Measurements from ENCODE around the gene LETMD1.

DNA sequence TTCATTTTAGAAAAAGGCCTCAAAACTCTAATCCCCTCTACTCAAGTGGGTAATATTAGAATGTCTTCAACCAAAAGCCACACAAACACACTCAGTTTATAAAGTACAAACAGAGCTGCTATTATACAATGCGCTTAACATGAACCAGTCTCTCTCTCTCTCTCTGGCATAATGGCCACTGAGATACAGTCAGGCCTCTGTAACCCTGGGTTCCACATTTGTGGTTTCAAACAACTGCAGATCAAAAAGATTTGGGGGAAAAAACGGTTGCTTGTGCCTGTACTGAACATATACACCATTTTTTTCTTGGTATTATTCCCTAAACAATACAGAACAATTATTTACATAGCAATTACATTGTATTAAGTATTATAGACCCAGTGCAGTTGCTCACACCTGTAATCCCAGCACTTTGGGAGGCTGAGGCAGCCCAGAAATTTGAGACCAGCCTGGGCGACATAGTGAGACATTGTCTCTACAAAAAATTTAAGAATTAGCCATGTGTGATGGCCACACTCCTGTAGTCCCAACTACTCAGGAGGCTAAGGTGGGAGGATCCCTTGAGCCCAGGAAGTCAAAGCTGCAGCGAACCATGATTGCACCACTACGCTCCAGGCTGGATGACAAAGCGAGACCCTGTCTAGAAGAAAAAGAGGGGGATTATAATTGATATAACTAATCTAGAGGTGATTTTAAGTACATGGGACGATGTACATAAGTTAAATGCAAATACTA, 27.5 kb upstream of the LETMD1 start:
- TF ChIP-seq RAD21 (IDR thresholded peaks at IDR 0.05; ENCODE audit: low read length) = no peak
- TF ChIP-seq, protein P1, sequence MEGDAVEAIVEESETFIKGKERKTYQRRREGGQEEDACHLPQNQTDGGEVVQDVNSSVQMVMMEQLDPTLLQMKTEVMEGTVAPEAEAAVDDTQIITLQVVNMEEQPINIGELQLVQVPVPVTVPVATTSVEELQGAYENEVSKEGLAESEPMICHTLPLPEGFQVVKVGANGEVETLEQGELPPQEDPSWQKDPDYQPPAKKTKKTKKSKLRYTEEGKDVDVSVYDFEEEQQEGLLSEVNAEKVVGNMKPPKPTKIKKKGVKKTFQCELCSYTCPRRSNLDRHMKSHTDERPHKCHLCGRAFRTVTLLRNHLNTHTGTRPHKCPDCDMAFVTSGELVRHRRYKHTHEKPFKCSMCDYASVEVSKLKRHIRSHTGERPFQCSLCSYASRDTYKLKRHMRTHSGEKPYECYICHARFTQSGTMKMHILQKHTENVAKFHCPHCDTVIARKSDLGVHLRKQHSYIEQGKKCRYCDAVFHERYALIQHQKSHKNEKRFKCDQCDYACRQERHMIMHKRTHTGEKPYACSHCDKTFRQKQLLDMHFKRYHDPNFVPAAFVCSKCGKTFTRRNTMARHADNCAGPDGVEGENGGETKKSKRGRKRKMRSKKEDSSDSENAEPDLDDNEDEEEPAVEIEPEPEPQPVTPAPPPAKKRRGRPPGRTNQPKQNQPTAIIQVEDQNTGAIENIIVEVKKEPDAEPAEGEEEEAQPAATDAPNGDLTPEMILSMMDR (conservative IDR thresholded peaks at IDR 0.05; ENCODE audit: low read depth, low read length) = no peak
- TF ChIP-seq POLR2A (IDR thresholded peaks at IDR 0.05; ENCODE audit: low read depth, low read length) = no peak

Measured in IMR-90 (cell line).